Measurements from ENCODE around the gene ANG.
A peak's percentile ranks its signal among the peaks of the same experiment; 100 is the strongest.
"Not testable (repeated sequence)": the region's sequence is repeated elsewhere in the genome, so short reads cannot be mapped to it uniquely, and the experiment has no call there.

Gene ANG

GRCh38 chr14:20707622-20708021, 19.1 kb downstream of the ANG start:
- Mint-ChIP-seq H3K4me3 (no peak overlapping the region), H3K27ac (no peak overlapping the region), H3K9me3 (no peaks in the 10 kb centered on the region), H3K36me3 (no peaks in the 10 kb centered on the region), H3K4me1 (no peaks in the 10 kb centered on the region)
- no peak for ATAC-seq
- DNase-seq (ENCODE audit: low spot score in 2 of 2) = no peak

DNA sequence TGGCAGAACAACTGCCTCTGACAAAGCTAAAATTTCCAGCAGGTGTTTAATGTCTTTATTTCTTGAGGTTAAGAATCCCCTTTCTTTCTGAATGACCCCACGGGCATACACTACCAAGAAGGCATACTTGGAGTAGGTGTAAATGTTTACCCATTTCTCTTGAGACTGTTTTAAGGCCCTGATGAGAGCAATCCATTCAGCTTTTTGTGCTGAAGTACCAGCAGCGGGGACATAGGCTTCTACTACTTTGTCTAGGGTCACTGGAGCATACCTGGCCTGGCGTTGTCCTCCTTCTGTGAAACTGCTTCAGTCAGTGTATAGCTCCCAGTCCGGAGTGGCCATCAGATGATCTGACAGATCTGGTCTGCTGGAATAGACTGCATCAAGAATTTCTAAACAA, 22.7 kb downstream of the ANG start:
- ATAC-seq (no peak), DNase-seq (ENCODE audit: low spot score in 2 of 2) (no peak)
- Mint-ChIP-seq H3K27ac (no peak overlapping the region), H3K4me3 (no peak overlapping the region), H3K4me1 (no peaks in the 10 kb centered on the region), H3K36me3 (no peaks in the 10 kb centered on the region), H3K9me3 (no peaks in the 10 kb centered on the region)

- no peak overlapping the region for H3K27ac Mint-ChIP-seq
- H3K36me3 Mint-ChIP-seq = no peaks in the 10 kb centered on the region
- ATAC-seq (no peak), DNase-seq (ENCODE audit: low spot score in 2 of 2) (no peak)
- H3K4me1 Mint-ChIP-seq = no peaks in the 10 kb centered on the region
- no peaks in the 10 kb centered on the region for H3K9me3 Mint-ChIP-seq
- no peak overlapping the region for H3K4me3 Mint-ChIP-seq
Observed at GRCh38 chr14:20711685-20712084, 23.1 kb downstream of the ANG start.

- Mint-ChIP-seq H3K9me3 (no peaks in the 10 kb centered on the region), H3K4me3 (no peak overlapping the region)
- DNase-seq (ENCODE audit: low spot score in 2 of 2) = no peak
Observed at GRCh38 chr14:20712904-20713303, 24.3 kb downstream of the ANG start.

DNA sequence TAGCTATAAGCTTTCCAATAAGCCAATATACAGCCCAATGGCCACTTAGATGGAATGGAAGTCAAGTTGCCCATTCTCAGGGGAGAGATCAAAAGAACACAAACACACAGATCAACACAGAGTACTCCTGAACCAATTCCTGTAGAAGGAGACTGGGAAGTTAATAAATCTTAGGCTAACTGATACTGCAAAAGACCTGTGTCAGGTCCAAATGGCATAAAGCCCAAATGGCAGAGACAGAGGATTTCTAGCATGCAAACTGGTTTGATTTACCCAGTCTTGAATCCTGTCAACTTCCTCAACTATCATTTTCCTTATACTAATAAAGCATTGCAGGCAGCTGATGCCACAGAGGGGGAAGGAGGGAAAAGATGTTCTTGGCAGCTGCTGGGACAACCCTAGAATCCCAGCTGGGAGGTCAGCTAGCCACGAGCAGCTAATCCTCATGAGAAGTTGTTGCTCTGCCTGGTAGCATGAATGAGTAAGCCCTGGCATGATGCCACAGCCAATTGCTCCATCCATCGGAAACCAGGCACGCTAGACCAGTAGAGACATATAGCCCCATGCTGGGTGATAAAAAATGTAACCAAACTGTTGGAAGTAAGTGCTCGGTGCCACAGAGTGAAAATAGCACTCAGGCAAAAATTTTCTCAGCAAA, 26.2 kb downstream of the ANG start:
- H3K9me3 Mint-ChIP-seq = no peaks in the 10 kb centered on the region
- ATAC-seq (no peak), DNase-seq (ENCODE audit: low spot score in 2 of 2) (no peak)
- H3K36me3 Mint-ChIP-seq = no peaks in the 10 kb centered on the region
- H3K4me3 Mint-ChIP-seq = no peak overlapping the region
- H3K4me1 Mint-ChIP-seq = peaks cover 2% of the 10 kb centered on the region
- no peak overlapping the region for H3K27ac Mint-ChIP-seq

More at GRCh38 chr14:20712904-20713303, 24.3 kb downstream of the ANG start:
- no peaks in the 10 kb centered on the region for H3K36me3 Mint-ChIP-seq
- H3K27ac Mint-ChIP-seq = no peak overlapping the region
- no peak for ATAC-seq
- H3K4me1 Mint-ChIP-seq = no peaks in the 10 kb centered on the region

GRCh38 chr14:20719777-20720176, 31.2 kb downstream of the ANG start:
- Mint-ChIP-seq H3K4me3 (no peak overlapping the region), H3K4me1 (peaks cover 6% of the 10 kb centered on the region)

DNA sequence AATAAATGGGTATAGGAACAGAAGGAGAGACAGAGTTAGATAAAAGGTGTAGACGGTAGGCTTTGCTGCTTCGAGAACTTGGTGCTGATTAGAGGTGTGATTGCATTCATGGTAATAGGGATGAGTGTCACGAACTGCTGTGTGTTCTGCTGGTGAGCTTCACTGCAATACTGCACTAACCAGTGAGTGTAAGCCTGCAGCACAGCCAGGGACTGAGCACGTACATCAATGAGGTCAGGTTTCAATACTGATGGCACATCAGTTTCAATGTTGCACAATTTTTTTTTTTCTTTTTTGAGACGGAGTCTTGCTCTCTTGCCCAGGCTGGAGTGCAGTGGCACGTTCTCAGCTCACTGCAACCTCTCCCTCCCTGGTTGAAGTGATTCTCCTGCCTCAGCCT, 32.2 kb downstream of the ANG start:
- H3K4me1 Mint-ChIP-seq = peaks cover 6% of the 10 kb centered on the region

More at GRCh38 chr14:20719777-20720176, 31.2 kb downstream of the ANG start:
- Mint-ChIP-seq H3K27ac (no peak overlapping the region), H3K36me3 (no peaks in the 10 kb centered on the region), H3K9me3 (no peaks in the 10 kb centered on the region)
- DNase-seq (ENCODE audit: low spot score in 2 of 2) (no peak), ATAC-seq (no peak)

DNA sequence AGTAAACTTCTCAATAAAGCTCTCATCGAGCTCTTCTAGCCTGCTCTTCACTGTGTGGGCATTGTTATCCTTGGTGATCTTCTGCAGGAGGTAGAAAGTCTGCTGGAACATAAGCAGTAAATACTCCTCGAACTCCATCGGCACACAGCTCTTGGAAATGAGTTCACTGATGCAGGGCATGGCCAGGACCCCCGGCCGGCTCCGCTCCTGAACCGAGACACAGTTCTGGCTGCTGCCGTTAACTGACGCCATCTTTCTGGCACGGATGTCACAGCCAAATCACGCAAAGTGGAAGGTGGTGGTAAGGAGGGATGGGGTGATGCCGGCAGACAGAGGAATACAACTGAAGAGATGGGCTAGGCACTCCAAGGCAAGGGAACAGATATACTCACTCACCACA, 33.5 kb downstream of the ANG start:
- no peaks in the 10 kb centered on the region for H3K9me3 Mint-ChIP-seq
- H3K4me3 Mint-ChIP-seq = no peak overlapping the region
- no peak overlapping the region for H3K27ac Mint-ChIP-seq
- DNase-seq (ENCODE audit: low spot score in 2 of 2) (no peak), ATAC-seq (no peak)
- H3K36me3 Mint-ChIP-seq = no peaks in the 10 kb centered on the region
- H3K4me1 Mint-ChIP-seq = peaks cover 6% of the 10 kb centered on the region

More for the DNA sequence above, 32.2 kb downstream of the ANG start:
- H3K9me3 Mint-ChIP-seq = no peaks in the 10 kb centered on the region
- H3K27ac Mint-ChIP-seq = no peak overlapping the region
- no peaks in the 10 kb centered on the region for H3K36me3 Mint-ChIP-seq
- ATAC-seq (peak; percentile 52), DNase-seq (ENCODE audit: low spot score in 2 of 2) (no peak)
- no peak overlapping the region for H3K4me3 Mint-ChIP-seq

DNA sequence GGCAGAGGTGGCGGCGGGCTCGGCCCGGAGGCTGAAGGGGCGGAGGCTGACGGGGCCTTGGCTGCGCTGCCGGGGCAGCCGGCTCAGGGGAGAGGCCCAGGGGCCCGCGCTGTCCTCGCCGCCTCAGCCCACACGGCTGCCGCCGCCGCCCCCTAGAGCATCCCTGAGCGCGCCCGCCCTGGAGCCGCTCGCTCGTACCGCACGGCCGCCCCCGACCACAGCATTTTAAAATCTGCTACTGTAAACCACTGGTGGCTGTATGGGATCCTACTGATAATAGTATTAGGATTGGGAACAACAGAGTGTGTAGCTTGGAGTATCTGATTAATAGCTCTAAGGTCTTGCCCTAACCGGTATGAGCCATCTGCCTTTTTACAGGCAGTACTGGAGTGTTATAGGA, 34.9 kb downstream of the ANG start:
- Mint-ChIP-seq H3K27ac (no peak overlapping the region), H3K36me3 (no peaks in the 10 kb centered on the region), H3K9me3 (no peaks in the 10 kb centered on the region), H3K4me3 (no peak overlapping the region), H3K4me1 (peaks cover 6% of the 10 kb centered on the region)
- DNase-seq (ENCODE audit: low spot score in 2 of 2) (no peak), ATAC-seq (peak; percentile 58)

DNA sequence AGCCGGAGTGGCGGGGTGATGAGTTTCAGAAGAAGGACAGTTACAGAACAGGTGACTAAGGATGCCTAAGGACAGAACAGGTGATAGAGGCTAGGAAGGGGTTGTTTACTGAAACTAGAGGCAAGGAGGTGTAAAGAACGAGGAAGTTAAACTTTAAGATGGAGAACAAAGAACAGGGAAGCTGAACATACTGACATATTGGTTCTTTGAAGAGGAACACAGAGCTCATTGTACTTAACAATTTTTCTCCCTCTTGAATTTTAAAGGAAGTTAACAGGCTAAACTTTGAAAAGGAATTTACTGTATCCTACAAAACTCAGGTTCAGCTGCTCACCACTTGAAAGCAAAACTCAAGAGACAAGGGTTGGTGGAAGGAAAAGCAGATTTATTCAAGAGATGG, 37.6 kb downstream of the ANG start:
- not testable (repeated sequence) for DNase-seq (ENCODE audit: low spot score in 2 of 2); H3K4me1 Mint-ChIP-seq; H3K4me3 Mint-ChIP-seq; H3K36me3 Mint-ChIP-seq; H3K9me3 Mint-ChIP-seq; H3K27ac Mint-ChIP-seq; ATAC-seq

DNA sequence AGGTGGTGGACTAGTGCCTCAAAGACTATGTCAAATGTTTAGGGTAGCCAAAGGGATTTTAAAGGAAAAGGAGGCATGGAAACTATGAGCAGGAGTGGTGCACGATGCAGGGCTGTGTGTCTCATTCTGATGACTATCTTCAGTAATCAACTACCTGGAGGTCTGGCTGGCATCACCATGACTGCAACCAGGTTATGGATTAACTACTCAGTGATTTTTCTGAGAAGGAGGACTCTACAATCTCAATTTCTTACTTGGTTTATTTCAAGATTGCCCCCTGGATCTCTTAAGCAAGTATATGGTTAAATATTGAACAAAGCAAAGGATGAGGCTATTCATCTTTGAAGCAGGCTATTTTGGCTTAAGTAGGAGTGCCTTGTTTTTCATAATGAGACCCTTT, 38.0 kb downstream of the ANG start:
- Mint-ChIP-seq H3K9me3 (no peaks in the 10 kb centered on the region), H3K27ac (no peak overlapping the region), H3K4me3 (no peak overlapping the region), H3K36me3 (no peaks in the 10 kb centered on the region), H3K4me1 (no peaks in the 10 kb centered on the region)
- DNase-seq (ENCODE audit: low spot score in 2 of 2) = no peak
- ATAC-seq = no peak

DNA sequence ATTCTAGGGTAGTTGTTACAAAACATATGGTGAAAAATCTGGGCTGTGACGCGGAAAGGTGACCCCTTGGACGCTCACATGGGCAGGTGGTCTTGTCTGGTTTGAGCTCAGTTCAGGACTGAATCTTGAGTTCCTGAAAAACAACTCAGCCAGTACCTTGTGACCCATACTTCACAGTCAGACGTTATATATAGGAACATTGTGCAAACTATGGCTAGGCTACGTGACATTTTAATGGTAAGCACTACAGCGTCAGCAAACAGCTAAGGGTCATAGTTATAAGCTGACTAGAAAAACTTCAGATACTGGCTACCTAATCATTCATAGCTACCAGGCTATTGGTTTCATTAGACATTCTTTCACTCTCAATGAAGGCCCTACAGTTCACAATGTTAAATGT, 42.3 kb downstream of the ANG start:
- ATAC-seq (no peak), DNase-seq (ENCODE audit: low spot score in 2 of 2) (no peak)
- Mint-ChIP-seq H3K27ac (no peak overlapping the region), H3K36me3 (no peaks in the 10 kb centered on the region), H3K4me3 (no peak overlapping the region), H3K4me1 (no peaks in the 10 kb centered on the region), H3K9me3 (no peaks in the 10 kb centered on the region)

GRCh38 chr14:20732477-20732876, 43.9 kb downstream of the ANG start:
- no peak overlapping the region for H3K4me3 Mint-ChIP-seq
- no peak overlapping the region for H3K27ac Mint-ChIP-seq
- ATAC-seq (no peak), DNase-seq (ENCODE audit: low spot score in 2 of 2) (no peak)
- no peaks in the 10 kb centered on the region for H3K4me1 Mint-ChIP-seq
- no peaks in the 10 kb centered on the region for H3K36me3 Mint-ChIP-seq
- H3K9me3 Mint-ChIP-seq = no peaks in the 10 kb centered on the region

DNA sequence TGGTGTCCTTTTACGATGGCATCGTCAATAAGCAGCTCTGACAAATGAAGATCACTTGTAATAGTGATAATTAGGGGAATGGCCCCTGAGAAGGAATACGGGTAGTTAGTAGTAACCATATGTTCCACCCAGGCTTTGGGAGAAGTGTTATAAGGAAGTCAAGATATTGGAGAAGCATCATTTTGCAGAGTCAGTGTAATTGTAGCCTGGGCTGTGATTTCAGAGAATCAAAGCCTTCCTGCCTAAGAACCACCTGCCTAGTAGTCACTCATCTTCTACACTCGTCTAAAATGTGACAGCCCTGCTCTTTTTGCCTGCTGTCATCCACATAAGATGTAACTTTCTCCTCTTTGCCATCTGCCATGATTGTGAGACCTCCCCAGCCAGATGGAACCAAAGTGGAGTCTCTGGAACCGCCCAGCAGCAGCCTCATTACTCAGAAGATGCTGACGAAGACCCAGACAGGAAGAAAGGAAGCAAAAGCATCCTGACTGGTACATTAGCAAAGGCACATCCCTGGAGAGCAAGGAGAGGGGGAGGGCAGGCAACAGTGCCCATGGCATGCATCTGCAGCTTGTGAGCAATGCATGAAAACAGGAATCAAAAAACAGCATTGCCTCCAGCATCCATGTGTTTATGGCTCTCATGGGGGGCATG, 44.5 kb downstream of the ANG start:
- H3K4me3 Mint-ChIP-seq = no peak overlapping the region
- H3K36me3 Mint-ChIP-seq = no peaks in the 10 kb centered on the region
- H3K9me3 Mint-ChIP-seq = no peaks in the 10 kb centered on the region
- H3K4me1 Mint-ChIP-seq = no peaks in the 10 kb centered on the region
- no peak for DNase-seq (ENCODE audit: low spot score in 2 of 2)
- H3K27ac Mint-ChIP-seq = no peak overlapping the region
- ATAC-seq = no peak

GRCh38 chr14:20733684-20734429, 45.3 kb downstream of the ANG start:
- Mint-ChIP-seq H3K9me3 (no peaks in the 10 kb centered on the region), H3K4me3 (no peak overlapping the region), H3K4me1 (no peaks in the 10 kb centered on the region), H3K36me3 (no peaks in the 10 kb centered on the region), H3K27ac (no peak overlapping the region)
- DNase-seq (ENCODE audit: low spot score in 2 of 2) = no peak
- no peak for ATAC-seq

DNA sequence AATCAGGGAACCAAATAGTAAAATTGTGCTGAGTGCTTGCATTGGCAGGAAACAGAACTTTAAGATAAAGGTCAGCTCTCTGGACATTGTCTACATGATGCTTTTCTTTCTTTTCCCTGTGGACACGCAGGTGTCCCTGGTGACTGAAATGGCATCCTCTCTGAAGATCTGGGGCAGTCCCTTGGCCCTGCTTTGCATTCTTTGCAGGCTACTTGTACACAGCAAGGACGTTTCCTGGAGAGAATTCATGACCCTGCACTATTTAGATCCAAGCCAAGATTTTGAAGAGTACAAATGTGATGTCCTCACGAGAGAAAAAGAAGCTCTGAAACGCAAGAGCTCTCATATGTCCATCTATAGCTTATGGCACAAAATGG, 45.9 kb downstream of the ANG start:
- H3K36me3 Mint-ChIP-seq = no peaks in the 10 kb centered on the region
- H3K4me1 Mint-ChIP-seq = no peaks in the 10 kb centered on the region
- no peak for DNase-seq (ENCODE audit: low spot score in 2 of 2)
- ATAC-seq = no peak
- no peaks in the 10 kb centered on the region for H3K9me3 Mint-ChIP-seq
- no peak overlapping the region for H3K27ac Mint-ChIP-seq
- H3K4me3 Mint-ChIP-seq = no peak overlapping the region
